GM19452 (cell line): ENCODE results near the gene MMS19.

Source experiments
- ATAC-seq: cut with Tn5 transposase; IDR thresholded peaks from one replicate; pipeline ENCODE4 v1.9.1; 2021; ENCODE audit not compliant: unreplicated experiment

Gene MMS19, protein sequence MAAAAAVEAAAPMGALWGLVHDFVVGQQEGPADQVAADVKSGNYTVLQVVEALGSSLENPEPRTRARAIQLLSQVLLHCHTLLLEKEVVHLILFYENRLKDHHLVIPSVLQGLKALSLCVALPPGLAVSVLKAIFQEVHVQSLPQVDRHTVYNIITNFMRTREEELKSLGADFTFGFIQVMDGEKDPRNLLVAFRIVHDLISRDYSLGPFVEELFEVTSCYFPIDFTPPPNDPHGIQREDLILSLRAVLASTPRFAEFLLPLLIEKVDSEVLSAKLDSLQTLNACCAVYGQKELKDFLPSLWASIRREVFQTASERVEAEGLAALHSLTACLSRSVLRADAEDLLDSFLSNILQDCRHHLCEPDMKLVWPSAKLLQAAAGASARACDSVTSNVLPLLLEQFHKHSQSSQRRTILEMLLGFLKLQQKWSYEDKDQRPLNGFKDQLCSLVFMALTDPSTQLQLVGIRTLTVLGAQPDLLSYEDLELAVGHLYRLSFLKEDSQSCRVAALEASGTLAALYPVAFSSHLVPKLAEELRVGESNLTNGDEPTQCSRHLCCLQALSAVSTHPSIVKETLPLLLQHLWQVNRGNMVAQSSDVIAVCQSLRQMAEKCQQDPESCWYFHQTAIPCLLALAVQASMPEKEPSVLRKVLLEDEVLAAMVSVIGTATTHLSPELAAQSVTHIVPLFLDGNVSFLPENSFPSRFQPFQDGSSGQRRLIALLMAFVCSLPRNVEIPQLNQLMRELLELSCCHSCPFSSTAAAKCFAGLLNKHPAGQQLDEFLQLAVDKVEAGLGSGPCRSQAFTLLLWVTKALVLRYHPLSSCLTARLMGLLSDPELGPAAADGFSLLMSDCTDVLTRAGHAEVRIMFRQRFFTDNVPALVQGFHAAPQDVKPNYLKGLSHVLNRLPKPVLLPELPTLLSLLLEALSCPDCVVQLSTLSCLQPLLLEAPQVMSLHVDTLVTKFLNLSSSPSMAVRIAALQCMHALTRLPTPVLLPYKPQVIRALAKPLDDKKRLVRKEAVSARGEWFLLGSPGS

DNA sequence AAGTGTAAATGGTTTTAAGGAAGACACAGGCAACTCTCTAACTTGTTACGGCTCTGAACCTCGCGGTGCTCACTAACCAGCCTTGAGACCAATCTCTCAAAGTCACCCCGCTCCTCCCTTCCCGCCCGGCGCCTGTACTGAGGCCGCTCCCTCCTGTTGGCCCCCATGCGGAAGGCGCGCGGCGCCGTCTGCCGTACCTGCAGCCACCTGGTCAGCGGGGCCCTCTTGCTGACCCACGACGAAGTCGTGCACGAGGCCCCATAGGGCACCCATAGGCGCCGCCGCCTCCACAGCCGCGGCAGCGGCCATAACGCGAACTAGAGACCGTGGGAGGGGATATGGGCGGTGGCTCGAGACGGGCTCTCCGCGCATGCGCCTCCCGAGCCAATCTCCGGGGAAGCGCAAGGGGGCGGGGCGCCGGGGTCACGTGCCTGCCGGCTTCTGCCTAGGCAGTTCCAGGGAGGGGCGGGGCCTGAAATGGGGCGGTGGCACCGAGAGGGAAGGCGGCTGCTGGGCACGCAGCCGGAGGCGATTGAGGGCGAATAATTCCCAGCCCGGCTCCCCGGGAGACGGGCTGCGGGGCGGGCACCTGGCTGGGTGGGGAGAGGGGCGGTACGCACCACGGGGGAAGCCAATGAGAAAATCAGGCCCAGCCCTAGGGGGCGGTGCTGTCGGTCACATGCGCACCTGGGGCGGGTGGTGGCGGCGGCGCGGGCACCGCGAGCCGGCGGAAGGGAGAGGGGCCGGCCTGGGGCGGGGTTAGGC, at the start of gene MMS19:
MMS19 (minus strand) TSS at position 347 of the 765 bp plus-strand sequence; CDS start at position 309, 38 bp downstream.
- ATAC-seq = peak; percentile 92

GRCh38 chr10:97547962-97548361, 49.7 kb upstream of the MMS19 start:
- no peak for ATAC-seq

DNA sequence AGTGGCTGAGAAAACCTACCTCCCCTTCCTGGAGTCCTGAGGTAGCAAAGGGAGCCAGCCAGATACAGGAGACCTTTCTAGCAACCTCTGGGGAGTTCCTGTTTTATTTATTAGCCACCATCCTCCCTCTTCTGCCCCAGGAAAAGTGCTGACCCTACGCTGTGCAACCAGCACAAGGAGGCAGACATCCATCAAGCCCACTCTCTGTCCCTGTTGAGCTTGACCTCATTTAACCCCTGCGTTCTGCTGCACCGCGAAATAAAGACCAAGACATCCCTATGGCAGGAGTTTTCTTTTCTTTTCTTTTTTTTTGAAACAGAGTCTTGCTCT, 49.0 kb upstream of the MMS19 start:
- no peak for ATAC-seq

DNA sequence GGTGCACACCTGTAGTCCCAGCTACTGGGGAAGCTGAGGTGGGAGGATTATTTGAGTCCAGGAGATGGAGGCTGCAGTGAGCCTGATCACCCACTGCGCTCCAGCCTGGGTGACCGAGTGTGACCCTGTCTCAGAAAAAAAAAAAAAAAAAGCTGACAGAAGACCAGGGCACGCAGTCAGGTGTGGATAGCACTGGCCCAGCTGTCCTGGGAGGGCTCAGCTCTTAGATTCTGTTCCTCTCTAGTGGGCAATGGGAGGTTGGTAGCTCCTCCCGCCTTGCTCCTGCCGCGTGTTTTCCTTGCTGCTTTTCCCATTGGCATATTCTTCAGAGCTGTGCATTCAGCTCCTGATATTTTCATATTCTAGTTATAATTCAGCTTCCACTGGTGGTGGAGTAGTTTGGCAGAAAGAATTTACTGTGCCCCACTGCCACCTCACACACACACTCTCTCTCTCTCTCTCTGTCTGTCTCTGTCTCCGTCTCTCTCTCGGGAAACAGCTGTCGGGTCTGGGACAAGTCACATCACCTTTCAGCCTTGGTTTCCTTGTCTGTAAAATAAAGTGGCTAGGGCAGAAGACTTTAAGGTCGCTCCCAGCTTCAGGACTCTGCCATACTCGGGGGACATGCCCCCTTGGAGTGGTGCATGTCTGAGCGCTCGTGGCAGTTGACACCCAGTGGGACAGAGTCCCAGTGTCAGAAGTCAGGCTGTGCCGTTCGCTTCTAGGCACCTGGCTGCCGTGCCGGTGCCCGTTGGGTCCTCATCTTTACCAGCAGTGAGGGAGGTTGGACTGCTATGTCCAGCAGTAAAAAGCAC, 48.4 kb upstream of the MMS19 start:
- ATAC-seq = no peak

GRCh38 chr10:97543025-97543546, 44.9 kb upstream of the MMS19 start:
- ATAC-seq = no peak

- no peak for ATAC-seq
Measured at GRCh38 chr10:97542169-97543024, 44.2 kb upstream of the MMS19 start.

- ATAC-seq = no peak
Measured at GRCh38 chr10:97540669-97541500, 42.7 kb upstream of the MMS19 start.

DNA sequence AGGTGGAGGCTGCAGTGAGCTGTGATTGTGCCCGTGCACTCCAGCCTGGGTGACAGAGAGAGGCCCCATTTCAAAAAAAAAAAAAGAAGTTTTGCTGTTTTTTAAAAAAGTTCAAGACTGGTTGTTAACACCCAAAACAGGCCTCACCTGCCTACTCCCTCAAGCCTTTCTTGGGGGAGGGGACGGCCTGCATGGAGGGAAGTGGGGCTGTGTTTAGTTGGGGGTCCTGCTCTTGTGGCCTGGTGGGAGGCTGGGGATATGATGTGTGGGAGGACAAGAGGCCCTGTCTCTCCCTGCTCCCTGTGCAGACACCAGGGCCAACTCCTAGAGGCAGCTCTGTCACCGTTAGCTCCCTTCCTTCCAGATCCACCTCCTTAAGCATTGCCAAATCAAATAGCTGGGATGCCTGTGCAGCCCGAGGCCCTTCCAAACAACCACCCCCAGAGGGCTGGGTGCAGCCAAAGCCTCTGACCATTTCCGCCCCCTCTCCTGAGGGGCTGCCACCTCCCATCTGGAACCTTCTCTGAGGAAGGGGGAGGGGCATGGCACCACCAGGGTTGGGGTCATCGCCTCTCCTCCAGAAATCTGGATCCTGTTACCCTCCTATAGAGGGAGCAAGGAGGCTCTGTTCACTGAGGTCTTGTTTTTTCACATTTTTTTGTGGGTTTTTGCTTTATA, 41.4 kb upstream of the MMS19 start:
- no peak for ATAC-seq

DNA sequence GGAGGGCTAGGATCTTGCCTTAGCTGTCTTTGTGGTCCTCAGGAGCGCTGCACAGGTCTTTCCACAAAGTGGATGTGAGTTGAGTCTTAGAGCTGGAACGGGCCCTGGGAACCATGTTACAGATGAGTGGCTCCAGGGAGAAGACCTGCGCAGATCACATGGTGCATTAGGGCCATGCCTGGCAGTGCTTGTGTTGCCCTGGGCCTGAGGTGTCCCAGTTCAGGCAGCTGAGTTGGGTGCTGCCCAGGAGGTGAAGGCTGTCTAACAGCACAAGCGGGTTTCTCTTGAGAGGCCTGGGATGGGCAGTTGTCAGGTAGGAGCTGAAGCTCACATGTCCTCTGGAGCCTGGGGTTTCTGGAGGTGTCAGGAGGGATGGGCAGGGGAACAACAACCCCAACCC, 40.6 kb upstream of the MMS19 start:
- no peak for ATAC-seq

DNA sequence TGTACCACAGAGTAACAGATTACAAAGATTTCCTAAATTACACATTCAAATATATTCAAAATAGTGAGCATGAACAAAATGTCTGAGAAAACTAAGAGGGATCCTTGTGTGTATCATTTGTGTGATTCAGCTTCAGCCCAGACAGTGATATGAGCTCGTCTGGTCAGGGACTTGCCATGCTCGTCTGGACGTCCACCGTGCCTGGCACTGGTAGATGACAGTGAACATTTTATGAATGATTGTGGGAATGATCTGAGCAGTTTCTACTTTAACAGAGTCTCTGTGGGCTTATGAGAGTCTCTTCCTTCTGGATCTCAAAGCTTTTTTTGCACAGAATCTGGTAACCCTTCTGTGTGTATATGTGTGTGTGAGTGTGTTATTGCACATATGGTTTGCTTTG, 40.2 kb upstream of the MMS19 start:
- no peak for ATAC-seq

GRCh38 chr10:97537186-97537869, 39.1 kb upstream of the MMS19 start:
- no peak for ATAC-seq

DNA sequence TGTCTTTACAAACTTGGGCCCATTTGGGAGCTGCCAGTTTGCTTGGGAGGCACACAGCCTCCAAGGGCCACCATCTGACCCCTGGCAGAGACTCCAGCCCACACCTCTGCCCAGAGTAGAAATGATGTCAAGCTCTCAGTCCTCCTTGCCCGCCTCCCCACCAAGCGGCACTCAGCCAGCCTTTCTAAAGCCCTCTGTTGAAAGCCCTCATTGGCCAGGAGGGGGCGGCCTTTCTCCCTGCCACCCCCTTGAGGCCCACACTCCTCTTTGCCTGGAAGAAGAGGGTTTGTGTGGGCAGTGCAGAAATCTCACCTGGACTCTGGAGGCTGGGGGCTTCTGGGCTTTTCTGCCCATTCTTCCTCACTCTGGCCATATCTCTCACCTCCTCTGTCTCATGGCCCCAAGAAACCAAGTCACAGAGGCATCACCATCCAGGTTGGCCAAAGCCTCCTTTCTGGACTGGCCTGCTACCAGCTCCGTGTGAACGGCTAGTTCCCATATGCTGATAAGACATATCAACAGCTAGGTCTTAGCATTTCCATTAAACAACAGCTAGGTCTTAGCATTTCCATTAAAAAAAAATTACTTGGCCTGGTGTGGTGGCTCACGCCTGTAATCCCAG, 36.6 kb upstream of the MMS19 start:
- ATAC-seq = no peak

DNA sequence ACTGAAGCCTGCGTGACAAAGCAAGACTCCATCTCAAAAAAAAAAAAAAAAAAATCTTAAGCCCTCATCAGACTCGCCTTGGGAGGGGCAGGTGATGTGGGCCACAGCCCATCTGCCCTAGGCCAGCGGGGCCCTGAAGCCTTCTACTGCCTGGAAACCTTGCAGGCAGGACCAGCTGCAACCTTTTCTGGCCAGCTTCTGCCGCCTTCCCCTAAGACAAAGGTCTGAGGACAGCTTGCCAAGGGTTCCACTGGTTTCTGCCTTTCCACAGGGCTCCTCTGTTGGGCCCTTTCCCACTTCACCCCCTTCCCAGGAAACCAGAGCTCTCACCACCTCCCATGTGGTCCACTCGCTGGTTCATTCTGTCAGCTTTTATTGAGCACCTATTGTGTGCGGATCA, 35.7 kb upstream of the MMS19 start:
- no peak for ATAC-seq

- ATAC-seq = no peak
Measured at GRCh38 chr10:97532935-97533671, 34.9 kb upstream of the MMS19 start.

GRCh38 chr10:97531401-97531986, 33.3 kb upstream of the MMS19 start:
- no peak for ATAC-seq
